Right lobe of liver (tissue), 4 donors: ENCODE measurements around the gene ZNF746.

Experiments used
- CTCF ChIP-seq, 4 donors: fragments of 200-600 bp in 3 of 4; fragments of 450-650 bp in 1 of 4; IDR thresholded peaks; one replicate each; pipeline versions ENCODE4 v1.5.1 to v1.8.0; 2016 to 2022; ENCODE audit warnings: antibody characterized with exemption in 4 of 4, mild to moderate bottlenecking in 2 of 4
- POLR2A ChIP-seq: fragments of 450-650 bp; IDR thresholded peaks from one replicate; pipeline ENCODE4 v1.6.1; 2017; ENCODE audit warnings: antibody characterized with exemption, mild to moderate bottlenecking
- donor health status: DM: no; HTN: no; CAD: no.
- donor health status: DM: no; HTN: no; CAD: no.
- donor health status: DM: no; HTN: yes; CAD: no.

GRCh38 chr7:149463500-149464161 lies 34.0 kb downstream of the ZNF746 start:
- no peak for TF ChIP-seq CTCF (IDR thresholded peaks at IDR 0.05)
- no peak for TF ChIP-seq POLR2A
